HepG2 (cell line): ENCODE data around the gene CTSD.

Experiments
- CTCF ChIP-seq: sonication (generic); formaldehyde crosslinking; IDR thresholded peaks from 2 replicates; pipeline ENCODE4 v1.5.0; 2020; ENCODE audit warnings: mild to moderate bottlenecking, missing genetic modification reagents, moderate library complexity
- HDAC2 ChIP-seq: sonication (generic); formaldehyde crosslinking; IDR thresholded peaks from 2 replicates; pipeline ENCODE4 v1.4.0; 2020; ENCODE audit warnings: missing genetic modification reagents
- HIC2 ChIP-seq: sonication (generic); formaldehyde crosslinking; IDR thresholded peaks from 2 replicates; pipeline ENCODE4 v1.9.0; 2022; ENCODE audit warnings: low read depth, missing genetic modification reagents
- HMGXB4 ChIP-seq, 2 experiments: sonication (generic) in 1 of 2; formaldehyde crosslinking in 1 of 2; IDR thresholded peaks; 2 replicates each; pipeline versions ENCODE4 v1.4.0 to v1.6.1; 2018 to 2020; ENCODE audit warnings: missing genetic modification reagents in 2 of 2, borderline replicate concordance in 1 of 2, low read depth in 1 of 2, mild to moderate bottlenecking in 1 of 2, missing biosample characterization in 1 of 2
- HOXA5 ChIP-seq: sonication (generic); formaldehyde crosslinking; IDR thresholded peaks from 2 replicates; pipeline ENCODE4 v1.4.0; 2020; ENCODE audit warnings: missing genetic modification reagents
- PCBP2 ChIP-seq: fragments of 200-400 bp; formaldehyde crosslinking; optimal IDR thresholded peaks from 2 replicates; pipeline ENCODE3; 2018; ENCODE audit warnings: low read length, low read depth; ENCODE audit not compliant: poor library complexity, severe bottlenecking
- POLR2AphosphoS5 ChIP-seq: IDR thresholded peaks from 2 replicates; pipeline ENCODE4 v1.6.1; 2012; ENCODE audit warnings: low read depth, low read length
- RBAK ChIP-seq: sonication (generic); formaldehyde crosslinking; IDR thresholded peaks from 2 replicates; pipeline ENCODE4 v1.5.1; 2020; ENCODE audit warnings: mild to moderate bottlenecking, missing genetic modification reagents
- SP1 ChIP-seq, 2 experiments: fragments of 450-650 bp in 1 of 2; sonication (generic) in 1 of 2; formaldehyde crosslinking in 1 of 2; IDR thresholded peaks; 2 replicates each; pipeline versions ENCODE4 v1.4.0 to v1.6.1; 2016 to 2020; ENCODE audit warnings: missing genetic modification reagents in 1 of 2
- YY1 ChIP-seq: IDR thresholded peaks from 2 replicates; pipeline ENCODE4 v1.6.1; 2011; ENCODE audit warnings: low read length, low read depth, moderate library complexity, mild to moderate bottlenecking; ENCODE audit not compliant: insufficient read depth, insufficient replicate concordance
- ZNF10 ChIP-seq: sonication (generic); formaldehyde crosslinking; IDR thresholded peaks from 2 replicates; pipeline ENCODE4 v1.4.0; 2020; ENCODE audit warnings: mild to moderate bottlenecking, low read depth, missing genetic modification reagents, borderline replicate concordance
- ZNF576 ChIP-seq: sonication (generic); formaldehyde crosslinking; IDR thresholded peaks from 2 replicates; pipeline ENCODE4 v1.4.0; 2020; ENCODE audit warnings: mild to moderate bottlenecking, missing genetic modification reagents

GRCh38 chr11:1810761-1811160 lies 47.0 kb upstream of the CTSD start:
- TF ChIP-seq YY1: no peak
- TF ChIP-seq HOXA5 (CRISPR knock-in tag): no peak
- TF ChIP-seq PCBP2: no peak
- TF ChIP-seq HDAC2 (CRISPR knock-in tag): no peak
- TF ChIP-seq HMGXB4 (CRISPR knock-in tag; IDR thresholded peaks at IDR 0.05; ENCODE audit: borderline replicate concordance in 1 of 2, low read depth in 1 of 2): no peak
- no peak for TF ChIP-seq HIC2
- TF ChIP-seq SP1 (IDR thresholded peaks at IDR 0.05): no peak
- no peak for TF ChIP-seq SP1 (CRISPR knock-in tag; IDR thresholded peaks at IDR 0.05)
- no peak for TF ChIP-seq ZNF10 (CRISPR knock-in tag)
- TF ChIP-seq ZNF576: no peak
- TF ChIP-seq CTCF: no peak
- TF ChIP-seq POLR2AphosphoS5: no peak
- no peak for TF ChIP-seq RBAK (CRISPR knock-in tag)
